Cerebellar nuclear complex (tissue), 1 donor: ENCODE data around the gene BABAM1.
"Not testable (repeated sequence)": the region's sequence is repeated elsewhere in the genome, so short reads cannot be mapped to it uniquely, and the experiment has no call there.

Source experiments
- DNase-seq, 2 experiments: peaks; one replicate each; lab custom pipeline; 2025; lab: John Stamatoyannopoulos, UW

The BABAM1 gene

DNA sequence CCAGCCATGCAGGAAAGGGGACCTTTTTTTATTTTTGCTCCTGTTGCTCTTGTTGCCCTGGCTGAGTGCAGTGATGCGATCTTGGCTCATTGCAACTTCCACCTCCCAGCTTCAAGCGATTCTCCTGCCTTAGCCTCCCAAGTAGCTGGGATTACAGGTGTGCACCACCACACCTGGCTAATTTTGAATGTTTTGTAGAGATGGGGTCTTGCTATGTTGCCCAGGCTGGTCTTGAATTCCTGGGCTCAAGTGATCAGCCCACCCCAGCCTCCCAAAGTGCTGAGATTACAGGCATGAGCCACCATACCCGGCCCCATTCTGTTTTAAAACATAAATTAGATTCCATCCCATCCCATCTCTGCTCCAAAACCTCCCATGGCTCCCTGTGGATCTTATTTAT, 7.6 kb downstream of the BABAM1 start:
- DNase-seq: not testable (repeated sequence)

DNA sequence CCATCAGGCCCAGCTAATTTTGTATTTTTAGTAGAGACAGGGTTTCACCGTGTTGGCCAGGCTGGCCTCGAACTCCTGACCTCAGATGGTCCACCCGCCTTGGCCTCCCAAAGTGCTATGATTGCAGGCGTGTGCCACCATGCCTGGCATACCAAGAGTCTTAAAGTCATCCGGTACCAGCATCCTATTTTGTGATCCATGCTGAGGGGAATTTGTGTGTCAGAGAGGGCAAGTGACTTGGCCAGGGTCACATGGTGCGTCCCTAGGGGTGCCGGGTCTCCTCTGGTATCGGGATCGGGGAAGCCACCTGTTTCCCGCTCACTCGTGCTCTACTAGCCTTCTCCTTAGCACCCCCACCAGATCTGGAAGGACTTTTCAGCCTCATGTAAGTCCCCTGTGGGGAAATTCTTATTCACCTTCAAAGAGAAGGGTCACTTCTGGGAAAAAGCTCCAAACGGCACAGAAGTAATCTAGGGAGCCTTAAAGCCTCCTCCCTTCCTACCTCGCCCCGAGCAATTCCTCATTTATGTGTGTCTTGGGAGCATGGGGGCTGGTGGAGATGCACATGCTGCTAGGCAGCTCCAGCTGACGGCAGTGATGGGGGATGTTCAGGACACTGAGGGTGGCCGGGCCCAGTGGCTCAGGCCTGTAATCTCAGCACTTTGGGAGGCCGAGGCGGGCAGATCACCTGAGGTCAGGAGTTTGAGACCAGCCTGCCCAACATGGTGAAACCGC, 8.4 kb downstream of the BABAM1 start:
- no peak for DNase-seq

DNA sequence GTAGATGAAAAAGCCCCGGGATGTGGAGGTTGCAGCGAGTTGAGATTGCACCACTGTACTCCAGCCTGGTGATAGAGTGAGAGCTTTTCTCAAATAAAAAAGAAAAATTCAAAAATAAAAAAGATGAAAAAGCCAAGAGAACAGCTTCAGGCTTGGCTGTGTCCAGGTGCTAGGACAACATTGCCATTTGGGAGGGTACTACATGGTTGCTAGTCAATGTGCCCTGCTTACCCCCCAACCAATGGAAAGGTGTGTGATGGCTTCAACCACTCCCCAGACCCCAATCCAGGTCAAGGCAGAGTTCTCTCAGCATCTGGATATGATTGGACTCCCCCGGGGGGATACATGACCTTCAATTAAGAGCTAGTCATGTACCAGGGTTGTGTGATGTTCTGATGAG, 12.2 kb downstream of the BABAM1 start:
- DNase-seq: no peak

DNA sequence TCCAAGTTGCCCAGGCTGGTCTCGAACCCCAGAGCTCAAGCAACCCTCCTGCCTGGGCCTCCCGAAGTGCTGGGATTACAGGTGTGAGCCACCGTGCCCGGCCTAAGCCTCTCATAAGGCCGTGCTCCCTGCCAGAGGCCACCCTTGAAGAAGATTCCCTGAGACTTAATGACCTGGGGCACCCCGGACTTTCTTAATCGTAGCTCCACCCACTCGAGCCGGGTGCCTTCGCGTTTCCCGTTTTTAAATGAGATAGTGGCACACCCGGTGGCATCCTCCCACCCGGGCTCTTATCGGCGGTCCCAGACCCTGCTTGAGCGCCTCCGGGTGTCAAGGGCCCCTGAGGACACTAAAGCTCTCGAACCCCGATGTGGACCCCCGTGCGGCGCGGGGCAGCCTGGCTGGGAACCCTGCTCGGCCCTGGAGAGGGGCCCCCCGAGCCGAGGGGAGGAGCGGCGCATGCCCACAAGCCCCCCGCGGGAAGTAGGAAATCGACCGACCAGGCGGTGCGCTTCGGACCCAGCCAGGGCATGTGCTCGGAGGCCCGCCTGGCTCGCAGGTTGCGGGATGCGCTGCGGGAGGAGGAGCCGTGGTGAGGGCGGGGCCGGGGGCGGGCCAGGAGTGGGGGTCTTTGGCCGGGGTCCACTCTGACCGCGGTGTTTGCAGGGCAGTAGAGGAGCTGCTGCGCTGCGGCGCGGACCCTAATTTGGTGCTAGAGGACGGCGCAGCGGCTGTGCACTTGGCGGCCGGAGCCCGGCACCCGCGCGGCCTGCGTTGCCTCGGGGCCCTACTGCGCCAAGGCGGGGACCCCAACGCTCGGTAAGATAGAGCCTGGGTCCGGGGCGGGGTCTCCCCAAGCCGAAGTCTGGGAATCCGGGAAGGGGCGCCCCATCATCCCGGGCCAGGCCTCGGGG, 14.4 kb downstream of the BABAM1 start, which contains the start of gene ANKLE1:
TSS of gene ANKLE1 (plus strand) at position 511 of the 914 bp plus-strand sequence. CDS start at position 531, 20 bp downstream.
- no peak for DNase-seq

DNA sequence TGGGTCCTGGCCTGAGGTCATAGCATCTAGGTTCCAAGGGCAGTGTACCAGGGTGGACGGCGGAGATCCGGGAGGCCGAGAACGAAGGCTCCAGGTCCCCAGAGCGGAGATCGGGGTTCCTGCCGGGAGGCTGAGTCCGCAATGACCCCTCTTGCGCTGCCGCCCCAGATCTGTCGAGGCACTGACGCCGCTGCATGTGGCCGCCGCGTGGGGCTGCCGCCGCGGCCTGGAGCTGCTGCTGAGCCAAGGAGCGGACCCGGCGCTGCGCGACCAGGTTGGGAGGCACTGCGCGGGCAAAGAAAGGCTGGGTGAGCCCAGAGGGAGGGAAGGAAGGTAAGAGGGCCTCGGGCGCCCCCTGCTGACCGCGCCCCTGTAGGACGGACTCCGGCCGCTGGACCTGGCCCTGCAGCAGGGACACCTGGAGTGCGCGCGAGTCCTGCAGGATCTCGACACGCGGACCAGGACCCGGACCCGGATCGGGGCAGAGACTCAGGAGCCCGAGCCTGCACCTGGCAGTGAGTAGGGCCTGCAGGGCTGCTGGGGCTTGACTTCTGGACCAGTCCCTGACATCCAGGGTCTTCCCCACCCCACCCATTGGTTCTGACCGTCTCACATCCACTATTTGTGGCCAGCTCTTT, 15.4 kb downstream of the BABAM1 start:
- DNase-seq: peak in 1 of 2 experiments; percentile 34

DNA sequence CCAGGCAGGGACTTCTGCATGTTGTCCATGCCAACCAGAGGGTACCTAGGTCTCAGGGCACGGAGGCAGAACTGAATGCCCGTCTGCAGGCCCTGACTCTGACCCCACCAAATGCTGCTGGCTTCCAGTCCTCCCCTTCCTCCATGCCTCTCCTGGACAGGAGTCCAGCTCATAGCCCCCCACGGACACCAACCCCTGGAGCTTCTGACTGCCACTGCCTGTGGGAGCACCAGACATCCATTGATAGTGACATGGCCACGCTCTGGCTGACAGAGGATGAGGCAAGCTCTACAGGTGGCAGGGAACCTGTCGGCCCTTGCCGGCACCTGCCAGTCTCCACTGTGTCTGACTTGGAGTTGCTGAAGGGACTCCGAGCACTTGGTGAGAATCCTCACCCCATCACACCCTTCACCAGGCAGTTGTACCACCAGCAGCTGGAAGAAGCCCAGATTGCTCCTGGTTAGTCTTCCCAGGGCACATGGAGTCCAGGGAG, 16.3 kb downstream of the BABAM1 start:
- no peak for DNase-seq

DNA sequence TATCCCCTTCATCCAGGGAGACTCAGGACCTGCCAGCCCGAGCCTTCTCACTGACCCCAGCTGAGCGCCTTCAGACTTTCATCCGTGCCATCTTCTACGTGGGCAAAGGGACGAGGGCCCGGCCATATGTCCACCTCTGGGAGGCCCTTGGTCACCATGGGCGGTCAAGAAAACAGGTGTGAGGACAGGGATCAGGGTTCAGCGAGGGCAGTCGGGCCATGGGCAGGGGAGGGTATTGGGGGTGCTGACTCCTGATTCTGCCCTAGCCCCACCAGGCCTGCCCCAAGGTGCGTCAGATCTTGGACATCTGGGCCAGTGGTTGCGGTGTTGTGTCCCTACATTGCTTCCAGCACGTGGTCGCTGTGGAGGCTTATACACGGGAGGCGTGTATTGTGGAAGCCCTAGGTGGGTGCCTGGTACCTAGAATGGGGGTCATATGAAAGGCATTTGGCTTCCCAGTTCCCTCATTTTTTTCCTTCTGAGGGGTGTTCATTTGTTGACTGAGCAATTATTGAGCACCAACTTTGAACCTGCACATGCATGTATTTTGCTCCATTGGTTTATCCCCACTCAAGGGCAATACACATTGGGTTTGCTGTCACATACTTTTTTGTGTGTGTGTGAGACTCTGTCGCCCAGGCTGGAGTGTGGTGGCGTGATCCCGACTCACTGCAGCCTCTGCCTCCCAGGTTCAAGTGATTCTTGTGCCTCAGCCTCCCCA, 18.3 kb downstream of the BABAM1 start:
- no peak for DNase-seq

DNA sequence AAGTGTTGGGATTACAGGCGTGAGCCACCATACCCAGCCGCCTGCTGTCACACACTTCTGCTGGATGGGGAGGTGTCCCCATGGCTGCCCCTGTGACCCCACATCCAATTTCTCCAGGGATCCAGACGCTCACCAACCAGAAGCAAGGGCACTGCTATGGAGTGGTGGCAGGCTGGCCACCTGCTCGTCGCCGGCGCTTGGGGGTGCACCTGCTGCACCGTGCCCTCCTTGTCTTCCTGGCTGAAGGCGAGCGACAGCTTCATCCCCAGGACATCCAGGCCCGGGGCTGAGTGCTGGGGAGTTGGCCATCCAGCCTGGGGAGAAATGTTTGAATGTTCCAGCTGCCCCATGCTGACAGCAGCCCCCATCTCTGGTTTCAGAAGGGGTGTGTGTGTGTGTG, 19.0 kb downstream of the BABAM1 start:
- no peak for DNase-seq

DNA sequence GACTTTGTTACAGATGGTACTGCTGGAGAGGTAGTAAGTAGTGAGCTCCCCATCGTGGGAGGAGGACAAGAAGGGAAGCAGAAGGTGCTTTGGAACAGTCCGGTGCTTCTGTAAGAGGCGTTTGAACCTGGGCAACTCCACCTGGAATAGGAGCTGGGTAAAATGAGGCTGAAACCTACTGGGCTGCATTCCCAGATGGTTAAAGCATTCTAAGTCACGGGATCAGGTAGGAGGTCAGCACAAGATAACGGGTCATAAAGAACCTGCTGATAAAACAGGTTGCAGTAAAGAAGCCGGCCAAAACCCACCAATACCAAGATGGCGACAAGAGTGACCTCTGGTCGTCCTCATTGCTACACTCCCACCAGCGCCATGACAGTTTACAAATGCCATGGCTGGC, 19.5 kb downstream of the BABAM1 start:
- DNase-seq: no peak

DNA sequence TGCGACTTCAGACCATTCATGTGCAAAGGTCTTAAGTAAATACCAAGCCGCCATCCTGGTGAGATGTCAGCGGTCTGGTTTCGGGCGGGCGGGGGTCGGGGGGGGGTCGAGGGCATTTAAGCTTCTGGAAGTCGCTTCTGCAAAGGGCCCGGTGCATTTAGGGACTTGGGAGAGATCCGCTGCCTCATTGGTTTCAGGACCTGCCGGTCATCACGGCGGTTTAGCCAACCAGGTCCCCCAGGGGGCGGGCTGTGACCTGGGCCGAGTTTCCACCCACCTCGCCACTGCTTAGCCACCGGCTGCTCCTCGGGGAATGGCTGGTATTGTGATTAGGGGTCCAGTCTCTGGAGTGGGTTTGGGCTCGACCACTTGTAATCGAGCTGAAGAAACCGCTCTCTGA, 22.2 kb downstream of the BABAM1 start:
- DNase-seq: no peak

DNA sequence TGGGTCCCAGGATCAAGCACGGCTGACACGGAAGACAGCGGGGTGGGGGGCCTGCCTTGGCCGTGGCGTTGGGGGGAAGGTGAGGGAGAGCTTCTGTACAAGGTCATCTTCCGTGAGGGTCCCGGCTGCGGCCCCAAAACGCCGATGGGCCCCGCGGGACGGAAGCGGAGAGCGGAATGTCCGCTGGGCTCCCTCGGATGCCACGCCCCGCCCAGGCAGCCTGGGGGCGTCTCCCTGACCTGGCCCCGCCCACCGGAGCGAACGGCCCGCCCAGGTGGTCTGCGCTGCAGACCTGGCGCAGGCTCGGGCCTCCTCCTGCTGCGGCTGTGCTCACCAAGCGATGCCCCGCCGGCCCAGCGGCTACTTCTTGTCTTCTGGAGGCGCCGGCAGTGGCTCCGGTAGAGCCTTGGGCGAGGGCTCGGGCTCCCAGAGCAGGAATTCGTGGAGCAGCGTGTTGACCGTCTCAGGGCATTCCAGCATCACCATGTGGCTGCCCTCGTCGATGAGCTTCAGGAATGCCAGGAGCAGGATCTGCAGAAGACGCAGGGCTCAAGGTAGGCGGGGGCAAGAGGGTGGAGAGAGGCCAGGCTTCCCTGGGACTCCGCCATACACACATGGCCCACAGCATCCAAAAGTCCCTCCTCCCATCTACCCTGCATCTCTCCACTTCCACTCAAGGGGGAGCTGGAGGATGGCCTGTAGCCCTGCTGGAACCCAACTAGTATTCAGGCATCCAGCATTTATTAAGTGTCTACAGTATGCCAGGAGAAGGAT, 25.2 kb downstream of the BABAM1 start:
- peak in 1 of 2 experiments; percentile 26 for DNase-seq

DNA sequence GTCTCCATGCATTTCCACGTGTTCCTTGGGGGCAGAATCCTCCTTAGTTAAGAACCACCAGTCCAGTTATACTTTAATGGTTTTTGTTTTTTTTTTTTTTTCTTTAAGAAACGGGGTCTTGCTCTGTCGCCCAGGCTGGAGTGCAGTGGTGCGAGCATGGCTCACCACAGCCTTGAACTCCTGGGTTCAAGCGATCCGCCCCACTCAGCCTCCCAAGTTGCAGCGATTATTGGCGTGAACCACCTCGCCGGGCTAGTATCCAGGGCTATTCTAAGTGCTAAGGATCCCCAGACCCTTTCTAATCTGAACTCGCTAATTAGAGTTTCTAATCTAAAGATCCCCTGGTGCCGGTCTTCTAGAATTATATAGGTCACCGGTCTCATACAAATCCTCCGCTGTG, 26.4 kb downstream of the BABAM1 start:
- DNase-seq: no peak

DNA sequence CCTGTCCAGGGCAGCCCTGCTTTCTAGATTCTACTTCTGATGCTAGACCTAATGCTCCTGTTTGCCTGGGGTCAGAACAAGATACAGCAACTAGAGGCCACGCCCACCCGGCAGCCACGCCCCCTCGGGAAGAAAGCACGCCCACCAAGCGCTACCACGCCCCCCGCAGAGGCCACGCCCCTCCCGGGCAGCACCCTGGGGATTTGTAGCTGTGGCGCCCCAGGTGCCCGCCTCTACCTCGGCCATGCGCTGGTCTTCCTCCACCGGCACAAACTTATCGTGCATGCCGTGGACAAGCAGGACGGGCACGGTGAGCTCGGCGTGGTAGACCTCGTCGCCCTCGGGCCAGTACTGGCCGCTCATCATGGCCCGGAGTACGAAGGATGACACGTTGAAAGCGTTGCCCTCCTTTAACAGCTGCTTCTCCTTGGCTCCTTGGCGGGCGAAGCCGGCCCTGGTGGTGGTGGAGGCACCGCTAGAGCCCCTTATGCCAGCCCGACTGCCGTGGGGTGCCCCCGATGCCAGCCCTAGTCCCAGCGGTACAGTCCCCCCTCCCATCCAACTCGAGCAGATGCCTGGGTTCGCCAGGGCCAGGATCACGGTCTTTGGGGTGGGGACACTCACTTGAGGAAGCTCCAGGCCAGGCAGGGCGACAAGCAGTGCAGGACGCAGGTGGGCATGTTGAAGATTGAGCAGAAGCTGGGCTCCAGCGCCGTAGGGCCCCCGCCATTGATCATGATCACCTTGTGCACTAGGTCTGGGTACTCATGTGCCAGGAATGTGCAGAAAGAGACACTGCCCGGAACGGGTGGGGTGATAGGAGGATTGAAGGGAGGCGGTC, 27.0 kb downstream of the BABAM1 start:
- DNase-seq: no peak

DNA sequence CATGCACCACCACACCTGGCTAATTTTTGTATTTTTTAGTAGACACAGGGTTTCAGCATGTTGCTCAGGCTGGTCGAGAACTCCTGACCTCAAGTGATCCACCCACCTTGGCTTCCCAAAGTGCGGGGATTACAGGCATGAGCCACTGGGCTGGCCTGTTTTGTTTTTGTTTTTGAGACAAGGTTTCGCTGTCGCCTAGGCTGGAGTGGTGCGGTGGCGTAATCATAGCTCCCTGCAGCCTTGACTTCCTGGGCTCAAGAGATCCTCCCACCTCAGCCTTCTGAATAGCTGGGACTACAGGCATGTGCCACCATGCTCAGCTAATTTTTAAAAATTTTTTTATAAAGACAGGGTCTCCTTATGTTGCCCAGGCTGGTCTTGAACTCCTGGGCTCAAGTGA, 28.3 kb downstream of the BABAM1 start:
- DNase-seq: not testable (repeated sequence)

DNA sequence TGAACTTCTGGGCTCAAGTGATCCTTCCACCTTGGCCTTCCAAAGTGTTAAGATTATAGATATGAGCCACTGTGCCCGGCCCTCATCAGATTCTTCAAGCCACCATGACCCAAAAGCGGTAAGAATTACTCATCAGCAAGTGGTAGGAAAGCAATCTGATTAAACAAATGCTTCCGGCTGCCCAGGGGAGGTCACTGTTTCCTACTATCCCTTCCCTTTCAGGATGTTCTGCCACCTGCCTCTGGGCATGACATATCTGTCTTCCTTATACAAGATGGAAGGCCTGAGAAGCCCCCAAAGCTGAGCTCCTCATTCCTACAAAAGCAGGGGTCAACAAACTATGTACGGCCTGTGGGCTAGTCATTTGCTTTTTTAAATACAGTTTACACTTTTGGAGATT, 29.0 kb downstream of the BABAM1 start:
- no peak for DNase-seq

DNA sequence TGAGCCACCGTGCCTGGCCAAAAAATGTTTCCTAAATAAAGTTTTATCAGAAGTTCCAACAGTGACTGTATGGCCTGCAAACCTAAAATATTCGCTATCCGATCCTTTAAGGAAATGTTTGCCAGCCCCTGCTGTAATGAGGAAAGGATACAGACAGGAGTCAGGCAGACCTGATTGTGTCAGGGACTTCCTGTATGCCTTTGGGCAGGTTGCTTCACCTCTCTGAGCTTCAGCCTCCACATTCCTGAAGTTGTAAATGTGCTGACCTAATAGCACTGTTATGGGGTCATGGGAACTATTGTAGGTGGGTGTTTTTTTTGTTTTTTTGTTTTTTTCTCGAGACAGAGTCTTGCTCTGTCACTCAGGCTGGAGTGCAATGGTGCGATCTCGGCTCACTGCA, 29.7 kb downstream of the BABAM1 start:
- DNase-seq: no peak

DNA sequence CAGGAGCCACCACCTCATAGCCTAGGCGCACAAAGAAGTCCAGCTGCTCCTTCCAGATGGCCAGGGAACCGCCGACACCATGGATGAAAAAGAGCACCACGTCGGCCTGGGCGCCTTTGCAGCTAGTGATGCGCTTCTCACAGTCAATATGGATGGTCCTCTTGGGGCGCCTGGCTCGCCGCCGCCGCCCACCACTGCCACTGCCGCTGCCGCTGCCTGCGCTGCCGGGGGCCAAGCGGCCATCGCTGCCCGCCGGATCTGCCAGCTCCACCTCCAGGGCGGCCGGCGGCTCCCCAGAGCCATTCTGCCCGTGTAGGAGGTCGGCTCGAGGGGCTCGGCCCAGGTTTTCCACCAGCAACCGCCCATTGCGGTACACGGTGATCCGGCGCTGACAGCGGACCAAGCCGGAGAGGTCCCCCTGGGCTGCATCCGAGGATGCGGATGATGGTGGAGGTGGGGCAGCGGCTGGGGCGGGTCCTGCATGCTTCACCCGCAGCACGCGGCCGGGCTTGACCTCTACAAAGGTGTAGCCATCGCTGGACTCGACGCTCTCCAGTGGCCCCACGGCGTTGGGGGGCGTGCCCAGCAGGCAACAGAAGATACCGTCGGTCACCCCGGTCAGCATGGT, 33.9 kb downstream of the BABAM1 start:
- no peak for DNase-seq

DNA sequence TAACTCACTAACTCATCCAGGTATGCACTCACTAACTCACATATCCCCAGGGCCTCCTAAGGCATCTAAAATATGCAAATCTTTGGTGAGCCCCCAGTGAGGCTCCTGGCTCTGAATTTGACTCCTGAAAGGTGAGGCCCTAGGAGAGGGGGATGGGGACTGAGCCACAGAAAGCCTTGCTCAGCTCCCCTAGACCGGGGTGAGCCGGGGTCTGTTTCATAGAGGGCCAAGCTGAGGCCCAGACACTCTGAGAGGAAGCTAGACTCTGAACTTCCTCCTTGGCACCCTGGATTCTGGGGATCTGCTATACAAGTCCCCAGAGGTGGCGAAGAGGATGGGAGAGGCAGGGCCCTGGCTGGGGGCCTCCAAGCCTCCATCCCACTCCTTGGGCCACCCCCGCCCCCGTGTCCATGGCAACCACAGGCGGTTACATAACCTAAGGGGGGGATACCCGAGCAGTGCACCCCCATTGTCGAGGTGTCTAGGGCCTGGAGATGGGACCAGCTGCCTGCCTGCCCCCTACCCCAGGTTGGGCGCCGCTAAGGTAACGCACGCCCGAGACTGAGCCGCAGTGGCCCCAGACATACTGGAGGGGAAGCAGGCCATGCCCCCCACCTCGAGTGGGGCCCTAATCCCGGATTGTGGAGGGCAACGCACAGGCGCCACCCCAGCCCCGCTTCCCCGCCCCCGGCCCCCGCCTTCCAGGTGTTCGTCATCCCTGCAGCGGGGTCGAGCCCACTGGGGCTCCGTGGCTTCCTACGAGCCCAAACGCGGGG, 35.3 kb downstream of the BABAM1 start:
- DNase-seq: no peak
